HEK293T (cell line): ENCODE data around the gene BAIAP2.
"Not testable (repeated sequence)": the region's sequence is repeated elsewhere in the genome, so short reads cannot be mapped to it uniquely, and the experiment has no call there.

ENCODE experiments used
- CTCF ChIA-PET: fragments of 350-600 bp; formaldehyde crosslinking; extraction: SDS; loops from one replicate; lab custom pipeline; 2021; ENCODE audit warnings: antibody characterized with exemption, inconsistent platforms; lab: Yijun Ruan, JAX
- POLR2A ChIA-PET: fragments of 350-600 bp; formaldehyde crosslinking; extraction: SDS; loops from one replicate; lab custom pipeline; 2020; ENCODE audit warnings: antibody characterized with exemption, inconsistent platforms; lab: Yijun Ruan, JAX
- DNase-seq: peaks from one replicate; pipeline ENCODE4 v3.0.0; 2012; ENCODE audit warnings: mixed read lengths; ENCODE audit errors: extremely low spot score
- ARNT ChIP-seq: fragments of 450-650 bp; IDR thresholded peaks from 2 replicates; pipeline ENCODE4 v1.6.1; 2017; ENCODE audit warnings: mild to moderate bottlenecking
- BHLHE40 ChIP-seq: fragments of 450-650 bp; IDR thresholded peaks from 2 replicates; pipeline ENCODE4 v1.6.1; 2016; ENCODE audit warnings: mild to moderate bottlenecking, moderate library complexity, borderline replicate concordance
- CTBP1 ChIP-seq: fragments of 450-650 bp; IDR thresholded peaks from 2 replicates; pipeline ENCODE4 v1.6.1; 2016; ENCODE audit warnings: borderline replicate concordance
- ELF4 ChIP-seq: fragments of 450-650 bp; IDR thresholded peaks from 2 replicates; pipeline ENCODE4 v1.6.1; 2017; ENCODE audit warnings: antibody characterized with exemption
- FOXA1 ChIP-seq: fragments of 450-650 bp; IDR thresholded peaks from 2 replicates; pipeline ENCODE4 v1.6.1; 2016; ENCODE audit warnings: mild to moderate bottlenecking
- FOXK2 ChIP-seq: fragments of 450-650 bp; IDR thresholded peaks from 2 replicates; pipeline ENCODE4 v1.6.1; 2016; ENCODE audit warnings: mild to moderate bottlenecking
- FOXM1 ChIP-seq: fragments of 450-650 bp; IDR thresholded peaks from 2 replicates; pipeline ENCODE4 v1.6.1; 2017; ENCODE audit warnings: mild to moderate bottlenecking, borderline replicate concordance
- HDGF ChIP-seq: fragments of 450-650 bp; IDR thresholded peaks from 2 replicates; pipeline ENCODE4 v1.6.1; 2017; ENCODE audit warnings: antibody characterized with exemption, borderline replicate concordance
- L3MBTL2 ChIP-seq: fragments of 450-650 bp; conservative IDR thresholded peaks from 2 replicates; pipeline ENCODE4 v1.6.1; 2016; ENCODE audit warnings: mild to moderate bottlenecking
- LEF1 ChIP-seq: fragments of 450-650 bp; IDR thresholded peaks from 2 replicates; pipeline ENCODE4 v1.6.1; 2017; ENCODE audit warnings: mild to moderate bottlenecking, borderline replicate concordance
- NFRKB ChIP-seq: fragments of 450-650 bp; IDR thresholded peaks from 2 replicates; pipeline ENCODE4 v1.6.1; 2016; ENCODE audit warnings: mild to moderate bottlenecking, moderate library complexity
- SP1 ChIP-seq: fragments of 450-650 bp; IDR thresholded peaks from 2 replicates; pipeline ENCODE4 v1.6.1; 2017
- SUZ12 ChIP-seq: fragments of 450-650 bp; IDR thresholded peaks from 2 replicates; pipeline ENCODE4 v1.6.1; 2016; ENCODE audit warnings: mild to moderate bottlenecking
- TARDBP ChIP-seq: fragments of 450-650 bp; IDR thresholded peaks from 2 replicates; pipeline ENCODE4 v1.6.1; 2016
- ZNF384 ChIP-seq: fragments of 450-650 bp; IDR thresholded peaks from 2 replicates; pipeline ENCODE4 v1.6.1; 2016
- TF ChIP-seq, protein P1 (sequence below): fragments of 450-650 bp; IDR thresholded peaks from 2 replicates; pipeline ENCODE4 v1.6.1; 2016

Gene BAIAP2

DNA sequence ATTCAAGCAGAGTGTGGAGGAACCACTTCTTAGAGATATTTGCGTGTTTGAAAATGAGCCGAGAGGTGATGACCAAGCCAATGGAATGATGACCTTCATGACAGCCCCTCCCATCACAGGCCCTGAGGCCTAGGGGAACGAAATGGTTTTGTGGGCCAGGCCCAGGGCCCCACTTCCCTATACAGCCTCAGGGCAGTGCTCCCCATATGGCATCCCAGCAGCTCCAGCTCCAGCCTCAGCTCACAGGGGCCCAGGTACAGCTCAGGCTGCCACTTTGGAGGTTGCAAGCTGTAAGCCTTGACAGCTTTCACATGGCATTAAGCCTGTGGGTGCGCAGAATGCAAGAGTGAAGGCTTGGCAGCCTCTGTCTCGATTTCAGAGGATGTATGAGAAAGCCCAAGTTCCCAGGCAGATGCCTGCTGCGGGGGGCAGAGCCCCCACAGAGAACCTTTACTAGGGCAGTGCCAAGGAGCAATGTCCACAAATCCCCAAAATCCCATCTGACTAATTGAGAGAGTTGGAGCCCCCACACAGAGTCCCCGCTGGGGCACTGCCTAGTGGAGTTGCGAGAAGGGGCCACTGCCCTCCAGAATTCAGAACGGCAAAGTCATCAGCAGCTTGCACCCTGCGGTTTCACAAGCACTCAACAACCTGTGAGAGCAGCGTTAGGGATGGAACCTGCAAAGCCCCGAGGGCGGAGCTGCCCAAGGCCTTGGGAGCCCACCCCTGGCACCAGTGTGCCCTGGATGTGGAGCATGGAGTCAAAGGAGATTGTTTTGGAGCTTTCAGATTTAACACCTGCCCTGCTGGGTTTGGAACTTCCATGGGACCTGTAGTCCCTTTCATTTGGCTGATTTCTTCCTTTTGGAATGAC lies 22.1 kb upstream of the BAIAP2 start:
- TF ChIP-seq NFRKB: no peak
- TF ChIP-seq, protein P1, sequence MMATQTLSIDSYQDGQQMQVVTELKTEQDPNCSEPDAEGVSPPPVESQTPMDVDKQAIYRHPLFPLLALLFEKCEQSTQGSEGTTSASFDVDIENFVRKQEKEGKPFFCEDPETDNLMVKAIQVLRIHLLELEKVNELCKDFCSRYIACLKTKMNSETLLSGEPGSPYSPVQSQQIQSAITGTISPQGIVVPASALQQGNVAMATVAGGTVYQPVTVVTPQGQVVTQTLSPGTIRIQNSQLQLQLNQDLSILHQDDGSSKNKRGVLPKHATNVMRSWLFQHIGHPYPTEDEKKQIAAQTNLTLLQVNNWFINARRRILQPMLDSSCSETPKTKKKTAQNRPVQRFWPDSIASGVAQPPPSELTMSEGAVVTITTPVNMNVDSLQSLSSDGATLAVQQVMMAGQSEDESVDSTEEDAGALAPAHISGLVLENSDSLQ: no peak
- no peak for TF ChIP-seq BHLHE40
- CTCF ChIA-PET: interaction anchor here (0.6 kb wide), 1 partner anchor 9 kb away, joined by 5 read pairs; no protein-coding TSS in a partner anchor
- POLR2A ChIA-PET: no interaction called here
- no peak for DNase-seq

DNA sequence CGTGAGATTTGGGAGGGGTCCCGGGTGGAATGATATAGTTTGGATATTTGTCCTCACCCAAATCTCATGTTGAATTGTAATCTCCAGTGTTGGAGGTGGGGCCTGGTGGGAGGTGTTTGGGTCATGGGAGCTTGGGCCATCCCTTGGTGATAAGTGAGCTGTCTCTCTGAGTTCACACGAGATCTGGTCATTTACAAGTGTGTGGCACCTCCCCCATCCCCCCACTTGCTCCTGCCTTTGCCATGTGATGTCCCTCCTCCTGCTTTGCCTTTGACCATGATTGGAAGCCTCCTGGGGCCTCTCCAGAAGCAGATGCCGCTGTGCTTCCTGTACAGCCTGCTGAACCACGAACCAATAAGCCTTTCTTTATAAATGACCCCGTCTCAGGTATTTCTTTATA lies 21.3 kb upstream of the BAIAP2 start:
- ChIA-PET POLR2A (no interaction called here), CTCF (interaction anchor here (0.6 kb wide), 1 partner anchor 9 kb away, joined by 5 read pairs; no protein-coding TSS in a partner anchor)
- TF ChIP-seq, protein P1: no peak
- TF ChIP-seq SP1: no peak
- TF ChIP-seq TARDBP: no peak
- no peak for TF ChIP-seq CTBP1
- no peak for DNase-seq

DNA sequence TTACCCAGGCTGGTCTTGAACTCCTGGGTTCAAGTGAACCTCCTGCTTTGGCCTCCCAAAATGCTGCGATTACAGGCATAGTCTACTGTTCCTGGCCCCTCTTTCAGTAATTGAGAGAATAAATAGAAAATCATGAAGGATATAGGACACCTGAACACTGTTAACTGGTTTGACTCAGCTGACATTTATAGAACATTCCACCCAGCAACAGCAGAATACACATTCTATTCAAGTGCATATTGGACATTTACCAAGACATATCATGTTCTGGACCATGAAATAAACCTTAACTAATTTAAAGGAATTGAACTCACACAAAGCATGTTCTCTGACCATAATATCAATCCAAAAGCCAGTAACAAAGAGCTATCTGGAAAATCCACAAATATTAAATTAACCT lies 19.8 kb upstream of the BAIAP2 start:
- DNase-seq: no peak
- TF ChIP-seq ARNT (no peak), FOXK2 (no peak), HDGF (no peak), ELF4 (no peak)
- ChIA-PET CTCF (no interaction called here), POLR2A (no interaction called here)

DNA sequence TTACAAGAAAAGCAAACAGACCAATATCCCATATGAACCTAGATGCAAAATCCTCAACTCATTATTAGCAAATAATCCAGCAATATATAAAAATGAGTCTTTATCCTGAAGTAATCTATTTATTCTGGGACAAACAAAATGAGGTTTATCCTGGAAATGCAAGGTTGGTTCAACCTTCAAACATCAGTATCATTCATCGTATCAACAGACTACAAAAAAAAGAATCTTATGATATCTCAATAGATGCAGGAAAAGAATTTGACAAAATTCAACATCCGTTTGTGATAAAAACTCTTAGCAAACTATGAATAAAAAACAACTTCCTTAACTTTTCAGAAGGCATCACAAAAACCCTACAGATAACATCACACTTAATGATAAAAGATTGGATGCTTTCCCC lies 18.4 kb upstream of the BAIAP2 start:
- DNase-seq: no peak
- POLR2A ChIA-PET: no interaction called here
- no peak for TF ChIP-seq CTBP1
- no peak for TF ChIP-seq LEF1
- TF ChIP-seq SUZ12: no peak
- no peak for TF ChIP-seq BHLHE40
- TF ChIP-seq ZNF384: no peak
- TF ChIP-seq HDGF: no peak
- TF ChIP-seq FOXA1: no peak
- TF ChIP-seq, protein P1: no peak
- TF ChIP-seq NFRKB: no peak
- TF ChIP-seq TARDBP: no peak
- CTCF ChIA-PET: no interaction called here

DNA sequence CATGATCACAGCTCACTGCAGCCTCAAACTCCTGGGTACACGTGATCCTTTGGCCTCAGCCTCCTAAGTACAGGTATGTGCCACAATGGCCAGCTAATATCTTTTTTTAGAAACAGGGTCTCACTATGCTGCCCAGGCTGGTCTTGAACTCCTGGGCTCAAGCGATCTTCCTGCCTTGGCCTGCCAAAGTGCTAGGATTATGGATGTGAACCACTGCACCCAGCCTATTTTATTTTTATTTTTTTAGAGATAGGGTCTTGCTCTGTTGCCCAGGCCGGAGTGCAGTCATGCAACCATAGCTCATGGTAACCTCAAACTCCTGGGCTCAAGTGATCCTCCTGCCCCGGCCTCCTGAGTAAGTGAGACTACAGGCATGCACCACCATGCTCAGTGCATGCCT lies 17.6 kb upstream of the BAIAP2 start:
- POLR2A ChIA-PET, DNase-seq, CTCF ChIA-PET: not testable (repeated sequence)

DNA sequence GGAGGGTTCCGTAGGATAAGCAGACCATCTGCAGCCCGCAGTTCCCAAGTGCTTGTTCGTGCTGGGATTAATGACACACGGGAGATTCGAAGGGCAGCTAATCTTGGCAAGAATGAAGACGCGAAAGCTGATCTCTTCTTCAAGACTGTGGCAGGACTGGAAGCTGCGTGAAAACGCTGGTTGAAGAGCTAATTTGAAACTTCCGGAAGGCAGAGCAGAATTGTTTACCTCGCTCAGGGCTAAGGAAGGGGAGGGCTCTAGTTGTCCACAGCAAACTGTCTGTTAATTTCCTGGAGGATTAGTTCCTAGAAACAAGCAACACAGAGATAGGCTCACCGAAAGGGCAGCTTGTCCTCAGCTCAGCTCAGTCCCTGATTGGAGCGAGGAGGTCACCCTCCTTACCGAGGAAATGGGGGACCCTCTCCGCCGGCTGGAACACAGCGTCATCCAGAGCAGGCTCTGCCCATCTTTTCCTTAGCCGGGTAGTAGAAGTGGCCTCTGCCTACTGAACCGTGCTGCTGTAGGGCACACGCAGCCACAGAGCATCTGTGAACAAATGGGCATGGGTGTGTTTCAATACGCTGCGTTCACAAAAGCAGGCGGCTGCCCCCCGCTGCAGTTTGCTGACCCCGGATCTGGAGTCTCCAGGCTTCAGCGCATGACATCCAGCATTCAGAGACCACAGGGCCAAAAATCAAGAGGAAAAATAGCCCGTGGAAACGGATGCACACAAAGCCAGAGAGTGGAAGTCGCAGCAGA lies 16.7 kb upstream of the BAIAP2 start:
- ChIA-PET CTCF (interaction anchor here (0.5 to 0.8 kb wide), 2 partner anchors 85 to 207 kb away, joined by 3 read pairs; no protein-coding TSS in a partner anchor), POLR2A (interaction anchor here (1.0 kb wide), 1 partner anchor 17 kb away, joined by 3 read pairs; no protein-coding TSS in a partner anchor)
- TF ChIP-seq ARNT: no peak
- no peak for TF ChIP-seq BHLHE40
- no peak for TF ChIP-seq ELF4
- TF ChIP-seq SUZ12: no peak
- TF ChIP-seq L3MBTL2: no peak
- TF ChIP-seq ZNF384: no peak
- no peak for TF ChIP-seq TARDBP
- TF ChIP-seq SP1: no peak
- TF ChIP-seq FOXA1: no peak
- no peak for TF ChIP-seq LEF1
- no peak for TF ChIP-seq CTBP1
- no peak for TF ChIP-seq HDGF
- TF ChIP-seq FOXK2: no peak
- no peak for TF ChIP-seq NFRKB
- no peak for TF ChIP-seq FOXM1
- TF ChIP-seq, protein P1: no peak
- DNase-seq: no peak
